Osteoblast (primary cell): Measurements from ENCODE around the gene MYO1F. TPM values are rescaled to one million over a fixed set of nuclear protein-coding genes. Genes with fewer than 3 reads are reported as not detected.
A peak's percentile ranks its signal among the peaks of the same experiment; 100 is the strongest.
"Not testable (repeated sequence)": the region's sequence is repeated elsewhere in the genome, so short reads cannot be mapped to it uniquely, and the experiment has no call there.

ENCODE experiments used
- DNase-seq: peaks from one replicate; pipeline ENCODE4 v3.0.0; 2011; ENCODE audit warnings: low spot score, mixed read lengths; ENCODE audit not compliant: insufficient read length; ENCODE audit errors: missing footprints
- H2AFZ ChIP-seq: 2 replicates; pipeline ENCODE4 v1.6.0; 2011; ENCODE audit warnings: mild to moderate bottlenecking, low read length
- H3K27ac ChIP-seq: 2 replicates; pipeline ENCODE4 v1.5.1; 2011; ENCODE audit warnings: mild to moderate bottlenecking, low read depth, low read length, moderate library complexity
- H3K27me3 ChIP-seq: 2 replicates; pipeline ENCODE4 v1.6.0; 2012; ENCODE audit warnings: mild to moderate bottlenecking, control low read depth, inconsistent platforms, low read length, moderate library complexity; ENCODE audit not compliant: insufficient read depth
- H3K36me3 ChIP-seq: 2 replicates; pipeline ENCODE4 v1.5.1; 2011; ENCODE audit warnings: mild to moderate bottlenecking, low read length, control low read depth, moderate library complexity; ENCODE audit not compliant: insufficient read depth
- H3K4me1 ChIP-seq: 2 replicates; pipeline ENCODE4 v1.5.1; 2011; ENCODE audit warnings: mild to moderate bottlenecking, low read length, control low read depth, moderate library complexity; ENCODE audit not compliant: insufficient read depth
- H3K4me2 ChIP-seq: 2 replicates; pipeline ENCODE4 v1.6.0; 2011; ENCODE audit warnings: mild to moderate bottlenecking, low read length; ENCODE audit not compliant: insufficient read depth
- H3K4me3 ChIP-seq: fragments of 200-600 bp; sonication (generic); 3 replicates; pipeline ENCODE4 v1.5.1; 2012; ENCODE audit warnings: mild to moderate bottlenecking, low read length, inconsistent platforms; ENCODE audit not compliant: insufficient read depth
- H3K79me2 ChIP-seq: 2 replicates; pipeline ENCODE4 v1.6.0; 2012; ENCODE audit warnings: mild to moderate bottlenecking, low read length, control low read depth, inconsistent platforms; ENCODE audit not compliant: insufficient read depth
- H3K9me3 ChIP-seq: 2 replicates; pipeline ENCODE4 v1.5.1; 2011; ENCODE audit warnings: low read depth, low read length, control low read depth
- H4K20me1 ChIP-seq: 2 replicates; pipeline ENCODE4 v1.6.0; 2012; ENCODE audit warnings: mild to moderate bottlenecking, low read length, control low read depth; ENCODE audit not compliant: insufficient read depth
- total RNA-seq: library from RNA; depleted of rRNA; stranded (reverse); fragments of >200 nt; gene quantifications from 2 replicates; pipeline ENCODE4 v1.2.3, GENCODE V29; 2012
- TF ChIP-seq, protein P1 (sequence below): IDR thresholded peaks from 2 replicates; pipeline ENCODE4 v1.5.1; 2011; ENCODE audit warnings: mild to moderate bottlenecking, low read depth, low read length, moderate library complexity; ENCODE audit errors: extremely low read depth

The MYO1F gene
- total RNA-seq, 1 donor = 0.72 TPM

GRCh38 chr19:8557642-8558238, 19.5 kb downstream of the MYO1F start:
- H2AFZ ChIP-seq = no peak overlapping the region
- H3K4me2 ChIP-seq = no peak overlapping the region
- no peak overlapping the region for H3K4me3 ChIP-seq
- H3K27ac ChIP-seq = no peak overlapping the region
- H3K79me2 ChIP-seq = no peaks in the 10 kb centered on the region
- no peaks in the 10 kb centered on the region for H4K20me1 ChIP-seq
- H3K4me1 ChIP-seq = no peaks in the 10 kb centered on the region
- TF ChIP-seq, protein P1, sequence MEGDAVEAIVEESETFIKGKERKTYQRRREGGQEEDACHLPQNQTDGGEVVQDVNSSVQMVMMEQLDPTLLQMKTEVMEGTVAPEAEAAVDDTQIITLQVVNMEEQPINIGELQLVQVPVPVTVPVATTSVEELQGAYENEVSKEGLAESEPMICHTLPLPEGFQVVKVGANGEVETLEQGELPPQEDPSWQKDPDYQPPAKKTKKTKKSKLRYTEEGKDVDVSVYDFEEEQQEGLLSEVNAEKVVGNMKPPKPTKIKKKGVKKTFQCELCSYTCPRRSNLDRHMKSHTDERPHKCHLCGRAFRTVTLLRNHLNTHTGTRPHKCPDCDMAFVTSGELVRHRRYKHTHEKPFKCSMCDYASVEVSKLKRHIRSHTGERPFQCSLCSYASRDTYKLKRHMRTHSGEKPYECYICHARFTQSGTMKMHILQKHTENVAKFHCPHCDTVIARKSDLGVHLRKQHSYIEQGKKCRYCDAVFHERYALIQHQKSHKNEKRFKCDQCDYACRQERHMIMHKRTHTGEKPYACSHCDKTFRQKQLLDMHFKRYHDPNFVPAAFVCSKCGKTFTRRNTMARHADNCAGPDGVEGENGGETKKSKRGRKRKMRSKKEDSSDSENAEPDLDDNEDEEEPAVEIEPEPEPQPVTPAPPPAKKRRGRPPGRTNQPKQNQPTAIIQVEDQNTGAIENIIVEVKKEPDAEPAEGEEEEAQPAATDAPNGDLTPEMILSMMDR = no peak
- H3K27me3 ChIP-seq = no peaks in the 10 kb centered on the region
- no peaks in the 10 kb centered on the region for H3K36me3 ChIP-seq
- H3K9me3 ChIP-seq = no peaks in the 10 kb centered on the region
- peak; percentile 65 for DNase-seq

DNA sequence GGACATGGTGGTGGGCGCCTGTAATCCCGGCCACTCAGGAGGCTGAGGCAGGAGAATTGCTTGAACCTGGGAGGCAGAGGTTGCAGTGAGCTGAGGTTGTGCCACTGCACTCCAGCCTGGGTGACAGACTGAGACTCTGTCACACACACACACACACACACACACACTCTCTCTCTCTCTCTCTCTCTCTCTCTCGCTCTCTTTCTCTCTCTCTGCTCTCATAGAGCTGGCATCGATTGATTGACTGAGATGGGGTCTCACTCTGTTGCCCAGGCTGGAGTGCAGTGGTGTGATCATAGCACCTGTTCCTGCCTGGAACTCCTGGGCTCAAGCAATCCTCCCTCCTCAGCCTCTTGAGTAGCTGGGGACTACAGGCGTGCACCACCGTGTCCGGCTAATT, 23.5 kb downstream of the MYO1F start:
- H3K27ac ChIP-seq, H3K79me2 ChIP-seq, H3K4me1 ChIP-seq, DNase-seq, H3K4me3 ChIP-seq, H3K27me3 ChIP-seq, H3K4me2 ChIP-seq, H2AFZ ChIP-seq, H3K9me3 ChIP-seq, H3K36me3 ChIP-seq, H4K20me1 ChIP-seq: not testable (repeated sequence)

GRCh38 chr19:8552810-8553209, 24.4 kb downstream of the MYO1F start:
- no peaks in the 10 kb centered on the region for H3K9me3 ChIP-seq
- DNase-seq = peak; percentile 65
- H3K4me3 ChIP-seq = no peak overlapping the region
- H4K20me1 ChIP-seq = no peaks in the 10 kb centered on the region
- no peaks in the 10 kb centered on the region for H3K4me1 ChIP-seq
- H3K79me2 ChIP-seq = no peaks in the 10 kb centered on the region
- no peak overlapping the region for H2AFZ ChIP-seq
- no peak overlapping the region for H3K4me2 ChIP-seq
- no peaks in the 10 kb centered on the region for H3K36me3 ChIP-seq
- H3K27me3 ChIP-seq = no peaks in the 10 kb centered on the region
- TF ChIP-seq, protein P1 = no peak
- no peak overlapping the region for H3K27ac ChIP-seq

- no peaks in the 10 kb centered on the region for H3K36me3 ChIP-seq
- no peak overlapping the region for H3K27ac ChIP-seq
- H3K9me3 ChIP-seq = no peaks in the 10 kb centered on the region
- TF ChIP-seq, protein P1 = no peak
- H3K27me3 ChIP-seq = no peaks in the 10 kb centered on the region
- DNase-seq = peak; percentile 44
- H2AFZ ChIP-seq = no peak overlapping the region
- H3K4me1 ChIP-seq = no peaks in the 10 kb centered on the region
- no peak overlapping the region for H3K4me2 ChIP-seq
- no peak overlapping the region for H3K4me3 ChIP-seq
- H4K20me1 ChIP-seq = no peaks in the 10 kb centered on the region
- H3K79me2 ChIP-seq = no peaks in the 10 kb centered on the region
Measured at GRCh38 chr19:8550070-8550469, 27.2 kb downstream of the MYO1F start.
